IMR-90 (cell line): ENCODE data around the gene B3GALT6. TPM values are rescaled to one million over a fixed set of nuclear protein-coding genes. Genes with fewer than 3 reads are reported as not detected.
A peak's percentile ranks its signal among the peaks of the same experiment; 100 is the strongest.

Source experiments
- ATAC-seq: fragments of 200-7000 bp; cut with Tn5 transposase; 2 replicates; pipeline ENCODE4 v1.9.1; 2020; ENCODE audit warnings: low read depth, mild to moderate bottlenecking, moderate library complexity
- BruUV-seq: library from RNA; stranded (reverse); fragments of 400-500 nt; replicated peaks from 2 replicates; lab custom pipeline; 2021; lab: Mats Ljungman, UMichigan
- CTCF ChIA-PET: fragments of 300-600 bp; formaldehyde crosslinking; extraction: SDS; loops from one replicate; lab custom pipeline; 2021; ENCODE audit warnings: antibody characterized with exemption; lab: Yijun Ruan, JAX
- POLR2A ChIA-PET: fragments of 300-600 bp; sonication (Branson Sonifier 250); formaldehyde crosslinking; loops from one replicate; lab custom pipeline; 2022; ENCODE audit warnings: antibody characterized with exemption; ENCODE audit not compliant: unreplicated experiment; lab: Charles Lee
- DNase-seq: peaks from one replicate; pipeline ENCODE4 v3.0.0; 2013
- H2AFZ ChIP-seq: replicated peaks from 2 replicates; pipeline ENCODE3; 2013; ENCODE audit warnings: low read length, mild to moderate bottlenecking; ENCODE audit not compliant: poor library complexity
- H2AK5ac ChIP-seq: 2 replicates; pipeline ENCODE4 v1.6.1; 2013; ENCODE audit warnings: low read depth, low read length, inconsistent platforms
- H2AK9ac ChIP-seq: replicated peaks from 2 replicates; pipeline ENCODE3; 2013; ENCODE audit warnings: mild to moderate bottlenecking, low read depth, low read length, moderate library complexity; ENCODE audit not compliant: poor library complexity
- H2BK120ac ChIP-seq: 2 replicates; pipeline ENCODE4 v1.6.1; 2013; ENCODE audit warnings: low read depth, low read length, inconsistent platforms
- H2BK15ac ChIP-seq: 3 replicates; pipeline ENCODE4 v1.6.1; 2013; ENCODE audit warnings: low read depth, low read length, inconsistent platforms
- H2BK20ac ChIP-seq: 2 replicates; pipeline ENCODE4 v1.6.1; 2013; ENCODE audit warnings: low read depth, mild to moderate bottlenecking, inconsistent platforms, low read length, moderate library complexity
- H2BK5ac ChIP-seq: 2 replicates; pipeline ENCODE4 v1.6.1; 2013; ENCODE audit warnings: mild to moderate bottlenecking, low read depth, low read length, inconsistent platforms; ENCODE audit not compliant: poor library complexity, severe bottlenecking
- H3K14ac ChIP-seq: replicated peaks from 2 replicates; pipeline ENCODE4 v1.6.1; 2013; ENCODE audit warnings: low read depth, low read length, inconsistent platforms
- H3K18ac ChIP-seq: 2 replicates; pipeline ENCODE4 v1.6.1; 2013; ENCODE audit warnings: low read depth, low read length, control low read depth
- H3K23ac ChIP-seq: 2 replicates; pipeline ENCODE4 v1.6.1; 2013; ENCODE audit warnings: low read depth, low read length, inconsistent platforms
- H3K27ac ChIP-seq: 2 replicates; pipeline ENCODE4 v1.5.1; 2013; ENCODE audit warnings: mild to moderate bottlenecking, control low read depth, low read length; ENCODE audit not compliant: insufficient read depth
- H3K27me3 ChIP-seq: 2 replicates; pipeline ENCODE4 v1.6.1; 2013; ENCODE audit warnings: low read length; ENCODE audit not compliant: control insufficient read depth, insufficient read depth
- H3K36me3 ChIP-seq: 2 replicates; pipeline ENCODE4 v1.6.1; 2013; ENCODE audit warnings: low read length, mixed read lengths; ENCODE audit not compliant: control insufficient read depth, insufficient read depth
- H3K4ac ChIP-seq: 2 replicates; pipeline ENCODE4 v1.6.1; 2013; ENCODE audit warnings: low read depth, low read length, inconsistent platforms
- H3K4me1 ChIP-seq: 2 replicates; pipeline ENCODE4 v1.6.1; 2013; ENCODE audit warnings: low read length, mixed read lengths; ENCODE audit not compliant: control insufficient read depth, insufficient read depth
- H3K4me2 ChIP-seq: 2 replicates; pipeline ENCODE4 v1.6.1; 2013; ENCODE audit warnings: low read depth, mild to moderate bottlenecking, control low read depth, low read length, moderate library complexity
- H3K4me3 ChIP-seq: 2 replicates; pipeline ENCODE4 v1.5.1; 2013; ENCODE audit warnings: low read depth, mild to moderate bottlenecking, control low read depth, low read length, moderate library complexity; ENCODE audit not compliant: insufficient read depth
- H3K56ac ChIP-seq: 2 replicates; pipeline ENCODE4 v1.6.1; 2013; ENCODE audit warnings: low read length, inconsistent platforms; ENCODE audit not compliant: insufficient read depth; ENCODE audit errors: extremely low read depth
- H3K79me1 ChIP-seq, 2 experiments: 2 replicates each; pipeline ENCODE4 v1.6.1; 2013; ENCODE audit warnings: low read length in 2 of 2, inconsistent platforms in 1 of 2, low read depth in 1 of 2
- H3K9ac ChIP-seq: 2 replicates; pipeline ENCODE4 v1.6.1; 2013; ENCODE audit warnings: low read depth, low read length, control low read depth
- H3K9me1 ChIP-seq: 2 replicates; pipeline ENCODE4 v1.6.1; 2013; ENCODE audit warnings: low read length, inconsistent platforms; ENCODE audit not compliant: insufficient read depth
- H3K9me3 ChIP-seq: 2 replicates; pipeline ENCODE4 v1.6.1; 2013; ENCODE audit warnings: low read length; ENCODE audit not compliant: control insufficient read depth, insufficient read depth
- H4K20me1 ChIP-seq: 2 replicates; pipeline ENCODE4 v1.6.1; 2013; ENCODE audit warnings: low read length, inconsistent platforms; ENCODE audit not compliant: insufficient read depth
- H4K5ac ChIP-seq: 2 replicates; pipeline ENCODE4 v1.6.1; 2013; ENCODE audit warnings: mild to moderate bottlenecking, low read depth, low read length, control low read depth
- H4K8ac ChIP-seq, 2 experiments: 2 replicates each; pipeline ENCODE4 v1.6.1; 2013; ENCODE audit warnings: low read depth in 2 of 2, low read length in 2 of 2, control low read depth in 1 of 2, inconsistent platforms in 1 of 2
- H4K91ac ChIP-seq: 2 replicates; pipeline ENCODE4 v1.6.1; 2013; ENCODE audit warnings: low read depth, low read length, inconsistent platforms; ENCODE audit not compliant: insufficient read depth
- BHLHE40 ChIP-seq: fragments of 150-350 bp; IDR thresholded peaks from 2 replicates; pipeline ENCODE4 v1.6.1; 2016; ENCODE audit warnings: mild to moderate bottlenecking, low read depth, low read length
- CEBPB ChIP-seq: IDR thresholded peaks from 2 replicates; pipeline ENCODE4 v1.6.1; 2012; ENCODE audit warnings: low read depth, low read length, improper control_type of control experiment
- CHD1 ChIP-seq: IDR thresholded peaks from 2 replicates; pipeline ENCODE4 v1.6.1; 2012; ENCODE audit warnings: low read depth, low read length, improper control_type of control experiment
- FOS ChIP-seq: fragments of 150-350 bp; IDR thresholded peaks from 2 replicates; pipeline ENCODE4 v1.6.1; 2016; ENCODE audit warnings: low read depth, low read length
- MAFK ChIP-seq: IDR thresholded peaks from 2 replicates; pipeline ENCODE4 v1.6.1; 2012; ENCODE audit warnings: low read depth, low read length, improper control_type of control experiment
- MAZ ChIP-seq: IDR thresholded peaks from 2 replicates; pipeline ENCODE4 v1.6.1; 2012; ENCODE audit warnings: low read depth, mild to moderate bottlenecking, low read length, improper control_type of control experiment, moderate library complexity, borderline replicate concordance
- MXI1 ChIP-seq: IDR thresholded peaks from 2 replicates; pipeline ENCODE4 v1.6.1; 2012; ENCODE audit warnings: low read depth, mild to moderate bottlenecking, low read length, moderate library complexity, borderline replicate concordance
- NFE2L2 ChIP-seq: fragments of 150-350 bp; IDR thresholded peaks from 2 replicates; pipeline ENCODE4 v1.6.1; 2016; ENCODE audit warnings: low read depth, mild to moderate bottlenecking, low read length
- POLR2A ChIP-seq: IDR thresholded peaks from 2 replicates; pipeline ENCODE4 v1.6.1; 2012; ENCODE audit warnings: mild to moderate bottlenecking, low read depth, low read length
- RAD21 ChIP-seq: IDR thresholded peaks from 2 replicates; pipeline ENCODE4 v1.6.1; 2012; ENCODE audit warnings: low read length, improper control_type of control experiment
- RCOR1 ChIP-seq: IDR thresholded peaks from 2 replicates; pipeline ENCODE4 v1.6.1; 2012; ENCODE audit warnings: mild to moderate bottlenecking, low read length, improper control_type of control experiment; ENCODE audit not compliant: insufficient replicate concordance
- RFX5 ChIP-seq: IDR thresholded peaks from 2 replicates; pipeline ENCODE4 v1.8.0; 2012; ENCODE audit warnings: low read depth, mild to moderate bottlenecking, low read length, moderate library complexity
- SMC3 ChIP-seq: fragments of 150-350 bp; IDR thresholded peaks from 2 replicates; pipeline ENCODE4 v1.6.1; 2016; ENCODE audit warnings: low read depth, mild to moderate bottlenecking, antibody characterized with exemption, low read length, moderate library complexity
- WGBS, 2 experiments: methylation state at CpG; one replicate each; pipeline versions ENCODE4 v1.1.5 to v1.1.7; 2013; ENCODE audit warnings: missing lambda C conversion rate in 2 of 2; ENCODE audit not compliant: insufficient read length in 1 of 2; ENCODE audit errors: extremely low coverage in 2 of 2; 5-methylcytosine and 5-hydroxymethylcytosine counted together
- dilution Hi-C: fragments of 300-500 bp; cut with HindIII; formaldehyde crosslinking; loops from one replicate; pipeline ENCODE4 v1.14.3; 2018; ENCODE audit warnings: low sequenced_read_pairs; ENCODE audit not compliant: unreplicated experiment
- in situ Hi-C: fragments of 300-500 bp; cut with MboI; formaldehyde crosslinking; loops from 3 replicates; pipeline ENCODE4 v1.14.3; 2019; ENCODE audit warnings: low sequenced_read_pairs, inconsistent platforms, mixed read lengths
- intact Hi-C: fragments of 100-400 bp; cut with micrococcal nuclease; formaldehyde crosslinking; loops from 2 replicates; pipeline ENCODE4 v1.10.0; 2022
- polyA plus RNA-seq, 3 experiments: library from polyadenylated mRNA; depleted of rRNA; stranded (reverse); fragments of >200 nt; gene quantifications; 2 replicates each; pipeline ENCODE4 v1.2.3, GENCODE V29; 2012; ENCODE audit warnings: low replicate concordance in 1 of 3
- total RNA-seq: library from RNA; depleted of rRNA; stranded (reverse); fragments of >200 nt; gene quantifications from 2 replicates; pipeline ENCODE4 v1.2.3, GENCODE V29; 2012
- TF ChIP-seq, protein P1 (sequence below): fragments of 150-350 bp; IDR thresholded peaks from 2 replicates; pipeline ENCODE4 v1.6.1; 2016; ENCODE audit warnings: low read depth, mild to moderate bottlenecking, low read length, moderate library complexity, borderline replicate concordance
- TF ChIP-seq, protein P2 (sequence below): fragments of 150-350 bp; IDR thresholded peaks from 2 replicates; pipeline ENCODE4 v1.6.1; 2017; ENCODE audit warnings: mild to moderate bottlenecking, antibody characterized with exemption, low read length, low read depth
- TF ChIP-seq, protein P3 (sequence below): conservative IDR thresholded peaks from 2 replicates; pipeline ENCODE4 v1.5.1; 2012; ENCODE audit warnings: mild to moderate bottlenecking, low read depth, low read length, improper control_type of control experiment

B3GALT6 gene
- total and polyA plus RNA-seq, 2 of the 4 experiments (the other 2 are of a cell fraction) = 12.2 to 23.0 TPM

DNA sequence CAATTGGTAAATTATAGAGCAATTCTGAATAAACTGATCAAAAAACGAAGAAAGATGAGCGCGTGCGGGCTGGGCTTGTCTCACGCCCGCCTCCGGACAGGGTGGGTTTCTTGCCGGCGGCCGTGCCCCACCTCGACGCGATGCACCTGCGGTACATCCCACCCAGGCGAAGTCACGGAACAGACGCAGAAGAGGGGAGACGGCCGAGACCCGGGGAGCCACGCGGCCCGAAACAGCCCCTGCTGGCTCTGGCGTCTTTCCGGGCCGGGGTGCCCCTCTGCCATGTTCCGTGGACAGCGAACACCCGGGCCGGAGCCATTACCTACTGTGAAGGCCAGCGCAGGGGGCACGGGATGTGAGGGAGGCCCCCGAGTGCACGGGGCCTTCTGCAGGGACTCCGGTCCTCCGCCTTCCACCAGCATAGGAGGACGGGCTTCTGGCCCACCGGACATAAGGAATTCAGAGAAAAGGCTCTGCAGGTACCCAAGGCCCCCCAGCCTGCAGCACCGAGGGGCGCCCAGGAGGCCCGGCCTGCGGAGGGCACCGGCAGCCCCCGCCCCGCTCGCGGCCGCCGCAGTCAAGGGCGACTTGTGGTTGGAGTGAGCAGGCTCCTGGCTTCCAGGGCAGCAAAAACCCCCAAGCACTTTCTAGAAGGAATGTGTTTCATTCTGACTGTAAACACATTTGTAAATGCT, 22.1 kb downstream of the B3GALT6 start:
- no peak overlapping the region for H3K18ac ChIP-seq
- H3K36me3 ChIP-seq = peaks cover 61% of the 10 kb centered on the region
- no peak overlapping the region for H3K56ac ChIP-seq
- no peak overlapping the region for H2BK20ac ChIP-seq
- H3K23ac ChIP-seq = no peak overlapping the region
- BruUV-seq = no TSS peak
- H3K27me3 ChIP-seq = no peaks in the 10 kb centered on the region
- no peak overlapping the region for H4K8ac ChIP-seq
- DNase-seq (no peak), ATAC-seq (no peak)
- H3K4me3 ChIP-seq = no peak overlapping the region
- no peak overlapping the region for H2BK15ac ChIP-seq
- TF ChIP-seq SMC3 (no peak), RAD21 (no peak), MAZ (no peak), CEBPB (no peak), POLR2A (no peak), MXI1 (no peak), CHD1 (no peak), RCOR1 (no peak), MAFK (no peak), NFE2L2 (no peak), RFX5 (no peak), BHLHE40 (no peak), FOS (no peak)
- TF ChIP-seq, protein P1, sequence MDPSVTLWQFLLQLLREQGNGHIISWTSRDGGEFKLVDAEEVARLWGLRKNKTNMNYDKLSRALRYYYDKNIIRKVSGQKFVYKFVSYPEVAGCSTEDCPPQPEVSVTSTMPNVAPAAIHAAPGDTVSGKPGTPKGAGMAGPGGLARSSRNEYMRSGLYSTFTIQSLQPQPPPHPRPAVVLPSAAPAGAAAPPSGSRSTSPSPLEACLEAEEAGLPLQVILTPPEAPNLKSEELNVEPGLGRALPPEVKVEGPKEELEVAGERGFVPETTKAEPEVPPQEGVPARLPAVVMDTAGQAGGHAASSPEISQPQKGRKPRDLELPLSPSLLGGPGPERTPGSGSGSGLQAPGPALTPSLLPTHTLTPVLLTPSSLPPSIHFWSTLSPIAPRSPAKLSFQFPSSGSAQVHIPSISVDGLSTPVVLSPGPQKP = no peak
- TF ChIP-seq, protein P2, sequence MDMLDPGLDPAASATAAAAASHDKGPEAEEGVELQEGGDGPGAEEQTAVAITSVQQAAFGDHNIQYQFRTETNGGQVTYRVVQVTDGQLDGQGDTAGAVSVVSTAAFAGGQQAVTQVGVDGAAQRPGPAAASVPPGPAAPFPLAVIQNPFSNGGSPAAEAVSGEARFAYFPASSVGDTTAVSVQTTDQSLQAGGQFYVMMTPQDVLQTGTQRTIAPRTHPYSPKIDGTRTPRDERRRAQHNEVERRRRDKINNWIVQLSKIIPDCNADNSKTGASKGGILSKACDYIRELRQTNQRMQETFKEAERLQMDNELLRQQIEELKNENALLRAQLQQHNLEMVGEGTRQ = no peak
- TF ChIP-seq, protein P3, sequence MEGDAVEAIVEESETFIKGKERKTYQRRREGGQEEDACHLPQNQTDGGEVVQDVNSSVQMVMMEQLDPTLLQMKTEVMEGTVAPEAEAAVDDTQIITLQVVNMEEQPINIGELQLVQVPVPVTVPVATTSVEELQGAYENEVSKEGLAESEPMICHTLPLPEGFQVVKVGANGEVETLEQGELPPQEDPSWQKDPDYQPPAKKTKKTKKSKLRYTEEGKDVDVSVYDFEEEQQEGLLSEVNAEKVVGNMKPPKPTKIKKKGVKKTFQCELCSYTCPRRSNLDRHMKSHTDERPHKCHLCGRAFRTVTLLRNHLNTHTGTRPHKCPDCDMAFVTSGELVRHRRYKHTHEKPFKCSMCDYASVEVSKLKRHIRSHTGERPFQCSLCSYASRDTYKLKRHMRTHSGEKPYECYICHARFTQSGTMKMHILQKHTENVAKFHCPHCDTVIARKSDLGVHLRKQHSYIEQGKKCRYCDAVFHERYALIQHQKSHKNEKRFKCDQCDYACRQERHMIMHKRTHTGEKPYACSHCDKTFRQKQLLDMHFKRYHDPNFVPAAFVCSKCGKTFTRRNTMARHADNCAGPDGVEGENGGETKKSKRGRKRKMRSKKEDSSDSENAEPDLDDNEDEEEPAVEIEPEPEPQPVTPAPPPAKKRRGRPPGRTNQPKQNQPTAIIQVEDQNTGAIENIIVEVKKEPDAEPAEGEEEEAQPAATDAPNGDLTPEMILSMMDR = no peak
- peaks cover 8% of the 10 kb centered on the region for H4K20me1 ChIP-seq
- in situ Hi-C loops (no loop called here), dilution Hi-C loops (no loop called here), intact Hi-C loops (no loop called here)
- no peak overlapping the region for H3K4ac ChIP-seq
- peaks cover 15% of the 10 kb centered on the region for H3K4me1 ChIP-seq
- no peak overlapping the region for H4K5ac ChIP-seq
- H2BK120ac ChIP-seq = no peak overlapping the region
- H4K91ac ChIP-seq = no peak overlapping the region
- no peaks in the 10 kb centered on the region for H3K9me3 ChIP-seq
- peak overlapping the region; percentile 42 for H2AK9ac ChIP-seq
- ChIA-PET CTCF (no interaction called here), POLR2A (no interaction called here)
- H3K4me2 ChIP-seq = no peak overlapping the region
- no peak overlapping the region for H3K27ac ChIP-seq
- H2AK5ac ChIP-seq = no peak overlapping the region
- H2BK5ac ChIP-seq = no peak overlapping the region
- no peak overlapping the region for H3K9ac ChIP-seq
- WGBS, 2 experiments = 97% methylated on average over 34 of the region's 50 CpGs; no CpG with 5 or more reads in 1 of the 2 experiments
- H3K9me1 ChIP-seq = peaks cover 4% of the 10 kb centered on the region
- no peak overlapping the region for H3K14ac ChIP-seq
- H2AFZ ChIP-seq = no peak overlapping the region
- H3K79me1 ChIP-seq = peaks cover 11 to 40% of the 10 kb centered on the region in 2 experiments
